T-helper 2 cell treated with Interferon-gamma antibody and Interleukin-4, amounts not matched to agents 5 μg/mL and 100 μg/mL, for 36 hours (primary cell): ENCODE results near the gene EHD1.
"Not testable (repeated sequence)": the region's sequence is repeated elsewhere in the genome, so short reads cannot be mapped to it uniquely, and the experiment has no call there.

Experiments used
- DNase-seq: peaks from one replicate; pipeline ENCODE4 v3.0.0; 2021; ENCODE audit warnings: low spot score
- H3K27ac Mint-ChIP-seq: one replicate; pipeline ENCODE4 v1.8.0; 2021; ENCODE audit warnings: mild to moderate bottlenecking, mixed read lengths
- H3K27me3 Mint-ChIP-seq: one replicate; pipeline ENCODE4 v1.8.0; 2021; ENCODE audit warnings: low read depth, mixed read lengths
- H3K36me3 Mint-ChIP-seq: one replicate; pipeline ENCODE4 v1.8.0; 2021; ENCODE audit warnings: low read depth, mixed read lengths
- H3K4me1 Mint-ChIP-seq: one replicate; pipeline ENCODE4 v1.8.0; 2021; ENCODE audit warnings: low read depth, mixed read lengths
- H3K4me3 Mint-ChIP-seq: one replicate; pipeline ENCODE4 v1.8.0; 2022; ENCODE audit warnings: mild to moderate bottlenecking, moderate library complexity, mixed read lengths
- H3K9me3 Mint-ChIP-seq: one replicate; pipeline ENCODE4 v1.8.0; 2021; ENCODE audit warnings: mixed read lengths

Gene EHD1

DNA sequence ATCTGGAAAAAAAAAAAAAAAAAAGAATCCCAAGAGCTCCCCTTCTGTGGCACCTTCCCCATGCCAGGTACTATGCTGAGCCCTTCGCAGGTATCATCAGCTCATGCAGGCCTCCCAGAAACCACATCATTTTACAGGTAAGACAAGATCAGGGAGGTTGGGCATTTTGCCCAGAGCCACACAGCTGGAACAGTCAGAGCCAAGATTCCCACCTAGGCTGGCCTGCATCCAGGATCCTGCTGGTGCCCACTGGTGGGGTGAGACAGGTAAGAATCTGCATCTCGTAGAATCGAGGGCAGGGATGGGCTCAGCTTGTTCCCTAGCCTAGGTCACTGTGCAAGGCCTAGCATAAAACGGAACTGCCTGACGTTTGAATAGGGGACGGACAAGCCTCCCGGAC is 52.4 kb downstream of the EHD1 start:
- H3K27me3 Mint-ChIP-seq, result no peaks in the 10 kb centered on the region
- no peaks in the 10 kb centered on the region for H3K9me3 Mint-ChIP-seq
- no peak overlapping the region for H3K4me3 Mint-ChIP-seq
- DNase-seq, result no peak
- H3K4me1 Mint-ChIP-seq, result no peaks in the 10 kb centered on the region
- no peaks in the 10 kb centered on the region for H3K36me3 Mint-ChIP-seq
- H3K27ac Mint-ChIP-seq, result no peak overlapping the region

DNA sequence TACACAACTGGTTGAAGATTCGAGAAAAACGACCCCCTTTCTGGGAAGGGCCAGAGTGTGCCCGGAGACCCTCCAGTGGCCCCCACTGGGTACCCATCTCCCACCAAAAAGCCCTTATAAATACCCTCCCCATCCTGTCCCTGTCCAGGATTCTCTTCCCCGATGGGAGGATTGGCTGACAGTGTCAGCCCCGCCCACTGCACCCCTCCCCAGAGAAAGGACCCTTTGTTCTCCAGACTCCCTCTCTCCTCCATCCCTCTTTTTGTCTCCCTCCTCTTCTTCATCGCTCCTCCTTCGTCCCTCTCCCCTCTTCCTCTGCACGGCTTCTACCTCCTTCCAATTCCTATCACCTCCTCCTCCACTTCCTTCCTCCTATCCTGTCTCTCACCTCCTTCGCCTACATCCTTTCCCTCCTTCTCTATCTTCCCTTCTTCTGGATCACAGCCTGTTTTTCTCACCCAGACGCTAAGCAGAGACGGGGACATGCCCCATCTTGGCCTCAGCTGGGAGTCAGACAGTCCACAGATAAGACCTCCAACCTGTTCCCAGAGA is 54.8 kb downstream of the EHD1 start:
- no peaks in the 10 kb centered on the region for H3K36me3 Mint-ChIP-seq
- no peak overlapping the region for H3K4me3 Mint-ChIP-seq
- no peaks in the 10 kb centered on the region for H3K27me3 Mint-ChIP-seq

DNA sequence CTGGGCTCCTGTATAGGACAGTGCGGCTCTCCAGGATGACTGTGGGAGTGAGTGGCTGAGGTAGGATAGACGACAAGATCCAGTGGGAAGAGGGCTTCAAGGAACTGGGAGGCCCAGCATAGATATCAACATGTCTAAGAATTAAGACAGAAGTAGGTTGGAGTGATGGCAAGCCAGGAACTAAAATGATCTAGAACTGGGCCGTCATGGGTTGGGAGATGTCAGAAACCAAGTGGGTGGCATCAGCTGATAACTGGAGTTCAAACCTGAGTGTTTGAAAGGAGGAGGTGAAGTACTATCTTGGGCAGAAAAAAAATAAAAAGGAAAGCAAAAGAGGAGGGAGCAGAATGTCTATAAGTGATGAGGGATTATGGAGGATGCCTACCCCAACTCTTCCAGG is 60.9 kb downstream of the EHD1 start:
- no peaks in the 10 kb centered on the region for H3K36me3 Mint-ChIP-seq
- H3K4me3 Mint-ChIP-seq, result no peak overlapping the region
- H3K27ac Mint-ChIP-seq, result no peak overlapping the region
- H3K9me3 Mint-ChIP-seq, result no peaks in the 10 kb centered on the region
- H3K27me3 Mint-ChIP-seq, result peaks cover 2% of the 10 kb centered on the region
- H3K4me1 Mint-ChIP-seq, result no peaks in the 10 kb centered on the region
- no peak for DNase-seq

More for the DNA sequence above, 54.8 kb downstream of the EHD1 start:
- H3K4me1 Mint-ChIP-seq, result no peaks in the 10 kb centered on the region
- H3K27ac Mint-ChIP-seq, result no peak overlapping the region
- no peak for DNase-seq
- no peaks in the 10 kb centered on the region for H3K9me3 Mint-ChIP-seq

DNA sequence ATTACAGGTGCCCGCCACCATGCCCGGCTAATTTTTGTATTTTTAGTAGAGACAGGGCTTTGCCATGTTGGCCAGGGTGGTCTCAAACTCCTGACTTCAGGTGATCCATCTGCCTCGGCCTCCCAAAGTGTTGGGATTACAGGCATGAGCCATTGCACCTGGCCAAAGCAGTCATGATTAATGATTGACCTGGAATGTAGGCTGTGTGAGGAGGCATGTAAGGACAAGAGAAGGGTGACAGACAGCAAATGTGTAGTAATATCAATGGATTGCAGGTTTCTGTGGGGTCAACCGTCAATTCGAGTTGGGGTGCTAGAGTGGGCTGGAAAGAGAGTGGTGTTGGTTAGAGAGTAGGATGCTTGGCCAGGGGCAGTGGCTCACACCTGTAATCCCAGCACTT is 63.0 kb downstream of the EHD1 start:
- H3K4me3 Mint-ChIP-seq, H3K36me3 Mint-ChIP-seq, DNase-seq, H3K4me1 Mint-ChIP-seq, H3K27me3 Mint-ChIP-seq, H3K9me3 Mint-ChIP-seq, H3K27ac Mint-ChIP-seq: not testable (repeated sequence)

DNA sequence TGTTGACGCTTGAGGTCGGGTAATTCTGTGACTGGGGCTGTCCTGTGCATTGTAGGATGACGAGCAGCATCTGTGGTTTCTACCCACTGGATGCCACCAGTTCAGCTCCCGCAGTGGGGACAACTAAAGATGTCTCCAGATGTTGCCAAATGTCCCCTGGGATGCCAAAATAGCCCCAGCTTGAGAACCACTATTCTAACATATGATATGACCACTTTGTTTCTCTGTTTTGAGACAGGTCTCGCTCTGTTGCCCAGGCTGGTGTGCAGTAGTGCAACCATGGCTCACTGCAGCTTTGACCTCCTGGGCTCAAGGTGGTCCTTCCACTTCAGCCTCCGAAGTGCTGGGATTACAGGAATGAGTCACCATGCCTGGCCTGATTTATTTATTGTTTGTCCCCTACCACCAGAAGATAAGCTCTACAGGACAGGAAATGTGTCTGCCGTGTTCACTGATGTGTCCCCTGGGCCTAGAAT is 63.7 kb downstream of the EHD1 start:
- Mint-ChIP-seq H3K4me3 (no peak overlapping the region), H3K4me1 (peaks cover 4% of the 10 kb centered on the region), H3K27me3 (peaks cover 2% of the 10 kb centered on the region), H3K9me3 (no peaks in the 10 kb centered on the region), H3K27ac (no peak overlapping the region), H3K36me3 (no peaks in the 10 kb centered on the region)
- no peak for DNase-seq

DNA sequence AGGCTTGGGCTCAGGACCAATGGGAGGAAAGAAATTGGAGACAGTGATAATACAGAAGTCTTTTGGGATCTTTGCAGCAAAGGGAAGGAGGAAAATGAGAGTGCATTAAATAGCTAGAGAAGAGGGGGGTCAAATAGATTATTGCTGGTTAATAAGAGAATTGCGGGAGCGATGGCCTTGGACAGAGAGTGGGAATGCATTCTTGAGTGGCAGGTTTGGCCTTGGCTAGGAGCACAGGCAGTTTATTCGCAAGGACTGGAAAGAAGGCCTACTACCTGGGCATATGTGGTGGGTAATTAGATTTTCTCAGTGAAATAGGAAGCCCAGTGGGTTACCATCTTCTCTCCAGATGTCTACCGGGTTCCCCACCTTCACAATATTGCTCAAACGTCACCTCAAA is 64.6 kb downstream of the EHD1 start:
- H3K4me3 Mint-ChIP-seq, result no peak overlapping the region
- peaks cover 10% of the 10 kb centered on the region for H3K4me1 Mint-ChIP-seq
- H3K27me3 Mint-ChIP-seq, result peaks cover 2% of the 10 kb centered on the region
- DNase-seq, result no peak
- no peaks in the 10 kb centered on the region for H3K36me3 Mint-ChIP-seq
- no peaks in the 10 kb centered on the region for H3K9me3 Mint-ChIP-seq
- no peak overlapping the region for H3K27ac Mint-ChIP-seq

DNA sequence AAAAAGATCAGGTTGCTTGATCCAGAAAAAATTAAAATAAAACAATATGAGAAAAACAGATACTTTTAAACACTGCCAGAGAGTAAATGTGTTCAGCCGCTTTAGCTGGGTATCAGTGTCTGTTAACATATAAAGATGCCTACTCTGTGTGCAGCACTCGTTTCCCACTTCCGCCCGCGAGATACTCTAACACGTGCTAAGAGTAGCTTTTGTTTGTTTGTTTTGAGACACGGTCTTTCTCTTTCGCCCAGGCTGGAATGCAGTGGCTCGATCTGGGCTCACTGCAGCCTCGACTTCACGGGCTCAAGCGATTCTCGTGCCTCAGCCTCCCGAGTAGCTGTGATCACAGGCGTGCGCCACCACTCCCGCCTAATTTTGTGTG is 67.5 kb downstream of the EHD1 start:
- Mint-ChIP-seq H3K27me3 (peaks cover 2% of the 10 kb centered on the region), H3K27ac (peak overlapping the region; percentile 88), H3K36me3 (peaks cover 12% of the 10 kb centered on the region), H3K4me3 (peak overlapping the region; percentile 94), H3K4me1 (peaks cover 14% of the 10 kb centered on the region), H3K9me3 (no peaks in the 10 kb centered on the region)
- DNase-seq, result no peak

DNA sequence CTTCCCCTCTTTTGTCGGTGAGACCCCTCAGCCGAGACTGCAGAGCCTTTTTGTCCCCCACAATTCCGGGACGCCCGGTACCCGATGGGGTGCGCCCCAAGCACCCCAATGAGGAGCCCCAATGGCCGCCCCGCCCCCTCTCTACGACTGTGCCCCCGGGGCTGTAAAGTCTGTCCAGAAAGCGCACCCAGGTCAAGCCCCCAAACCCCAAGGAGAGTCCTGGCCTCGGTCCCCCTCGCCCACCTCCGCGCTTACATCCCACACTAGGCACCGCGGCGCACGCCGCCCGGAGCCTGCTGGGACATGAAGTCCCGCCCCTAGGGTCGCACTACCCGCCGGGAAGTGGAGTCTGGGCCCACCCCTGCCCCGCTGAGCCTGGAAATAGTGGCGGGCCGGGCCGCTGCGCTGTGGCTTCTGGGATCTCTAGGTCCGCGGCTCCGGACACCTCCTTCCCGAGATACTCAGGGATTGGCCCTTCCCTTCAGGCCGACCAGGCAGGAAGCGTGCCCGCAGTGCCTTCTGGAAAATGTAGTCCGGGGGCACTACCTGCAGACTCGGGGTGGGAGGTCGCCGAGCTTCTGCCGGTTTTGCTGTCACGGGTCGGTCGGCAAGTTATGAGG is 68.0 kb downstream of the EHD1 start, which contains the start of gene MEN1:
TSS of gene MEN1 (minus strand) at position 281 of the 620 bp plus-strand sequence. CDS start 442 bp downstream, outside the sequence.
- H3K4me1 Mint-ChIP-seq, result peaks cover 14% of the 10 kb centered on the region
- peak; percentile 85 for DNase-seq
- peaks cover 17% of the 10 kb centered on the region for H3K36me3 Mint-ChIP-seq

DNA sequence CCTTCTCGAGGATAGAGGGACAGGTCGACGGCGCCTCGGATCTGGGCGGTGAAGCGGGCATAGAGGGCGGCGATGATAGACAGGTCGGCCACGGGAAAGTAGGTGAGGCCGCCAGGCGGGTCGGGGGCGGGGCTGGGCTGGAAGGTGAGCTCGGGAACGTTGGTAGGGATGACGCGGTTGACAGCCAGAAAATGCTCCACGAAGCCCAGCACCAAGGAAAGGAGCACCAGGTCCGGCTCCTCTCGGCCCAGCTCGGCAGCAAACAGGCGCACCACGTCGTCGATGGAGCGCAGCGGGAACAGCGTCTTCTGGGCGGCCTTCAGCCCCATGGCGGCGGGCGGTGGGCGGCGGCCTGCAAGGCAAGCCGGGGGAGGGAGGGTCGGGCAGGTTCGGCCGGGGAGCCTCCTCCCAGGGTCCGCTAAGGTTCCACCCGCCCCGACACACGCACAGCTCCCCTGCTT is 68.6 kb downstream of the EHD1 start:
- Mint-ChIP-seq H3K27me3 (no peaks in the 10 kb centered on the region), H3K36me3 (peaks cover 17% of the 10 kb centered on the region), H3K9me3 (no peaks in the 10 kb centered on the region), H3K4me3 (peak overlapping the region; percentile 94), H3K27ac (peak overlapping the region; percentile 69), H3K4me1 (peaks cover 14% of the 10 kb centered on the region)
- no peak for DNase-seq

More for the DNA sequence above, 68.0 kb downstream of the EHD1 start, which contains the start of gene MEN1:
- Mint-ChIP-seq H3K4me3 (peak within 1 kb of the TSS; percentile 94), H3K27ac (peak within 1 kb of the TSS; percentile 88), H3K27me3 (no peaks in the 10 kb centered on the region), H3K9me3 (no peaks in the 10 kb centered on the region)

DNA sequence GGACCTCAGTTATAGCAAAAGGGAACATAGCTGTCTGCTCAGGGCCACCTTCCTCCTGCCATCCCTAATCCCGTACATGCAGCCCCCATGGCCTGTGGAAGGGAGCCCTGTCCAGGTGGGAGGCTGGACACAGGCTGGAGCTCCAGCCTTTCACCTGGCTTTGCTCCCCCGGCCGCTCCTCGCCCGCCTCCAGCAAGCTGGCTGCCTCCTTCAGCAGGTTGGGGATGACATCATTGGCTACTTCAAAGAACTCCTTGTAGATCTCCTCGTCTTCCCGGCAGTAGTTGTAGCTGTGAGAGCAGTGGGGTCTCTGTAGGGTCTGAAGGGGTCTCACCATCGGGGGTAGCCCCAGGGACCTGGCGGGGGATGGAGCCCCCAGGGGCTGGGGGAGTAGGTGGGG is 72.9 kb downstream of the EHD1 start:
- Mint-ChIP-seq H3K36me3 (peaks cover 19% of the 10 kb centered on the region), H3K4me3 (no peak overlapping the region), H3K27ac (no peak overlapping the region), H3K9me3 (no peaks in the 10 kb centered on the region), H3K27me3 (no peaks in the 10 kb centered on the region), H3K4me1 (peaks cover 23% of the 10 kb centered on the region)
- DNase-seq, result no peak

DNA sequence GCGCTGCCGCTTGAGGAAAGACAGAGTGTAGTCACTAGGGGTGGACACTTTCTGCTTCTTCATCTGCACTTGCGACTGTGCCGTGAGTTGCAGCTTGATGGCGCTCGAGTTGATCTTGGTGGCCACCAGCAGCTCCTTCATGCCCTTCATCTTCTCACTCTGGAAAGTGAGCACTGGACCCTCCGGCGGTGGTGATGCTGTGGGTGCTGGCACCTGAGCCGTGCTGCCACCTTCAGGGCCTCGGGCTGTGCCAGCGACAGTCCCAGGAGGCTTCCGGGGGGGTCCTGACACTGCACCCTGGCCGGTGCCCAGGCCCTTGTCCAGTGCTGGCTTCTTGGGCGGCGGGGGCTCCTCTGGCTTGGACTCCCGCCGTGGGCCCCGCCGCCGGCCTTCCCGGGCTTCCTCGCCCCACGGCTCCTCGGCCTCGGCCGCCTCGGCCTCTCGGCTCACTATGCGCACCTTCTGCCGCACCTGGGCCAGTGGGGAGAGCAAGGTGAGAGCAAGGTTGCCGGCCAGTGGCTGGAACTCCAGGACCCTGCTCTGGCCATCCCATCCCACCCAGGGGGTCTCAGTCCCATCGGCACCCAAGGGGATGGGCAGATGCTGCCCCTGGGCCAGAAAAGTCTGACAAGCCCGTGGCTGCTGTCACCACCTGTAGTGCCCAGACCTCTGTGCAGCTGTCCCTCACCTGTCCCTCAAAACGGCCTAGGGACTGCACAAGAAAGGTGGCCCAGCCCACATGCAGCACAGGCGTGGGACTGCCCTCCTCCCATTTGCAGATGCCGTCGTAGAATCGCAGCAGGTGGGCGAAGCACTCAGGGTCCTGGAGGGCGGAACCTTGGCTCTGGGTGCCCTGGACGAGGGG is 73.8 kb downstream of the EHD1 start:
- Mint-ChIP-seq H3K4me1 (peaks cover 21% of the 10 kb centered on the region), H3K27ac (no peak overlapping the region), H3K36me3 (peaks cover 21% of the 10 kb centered on the region), H3K27me3 (no peaks in the 10 kb centered on the region), H3K4me3 (peak overlapping the region; percentile 91), H3K9me3 (no peaks in the 10 kb centered on the region)
- no peak for DNase-seq

DNA sequence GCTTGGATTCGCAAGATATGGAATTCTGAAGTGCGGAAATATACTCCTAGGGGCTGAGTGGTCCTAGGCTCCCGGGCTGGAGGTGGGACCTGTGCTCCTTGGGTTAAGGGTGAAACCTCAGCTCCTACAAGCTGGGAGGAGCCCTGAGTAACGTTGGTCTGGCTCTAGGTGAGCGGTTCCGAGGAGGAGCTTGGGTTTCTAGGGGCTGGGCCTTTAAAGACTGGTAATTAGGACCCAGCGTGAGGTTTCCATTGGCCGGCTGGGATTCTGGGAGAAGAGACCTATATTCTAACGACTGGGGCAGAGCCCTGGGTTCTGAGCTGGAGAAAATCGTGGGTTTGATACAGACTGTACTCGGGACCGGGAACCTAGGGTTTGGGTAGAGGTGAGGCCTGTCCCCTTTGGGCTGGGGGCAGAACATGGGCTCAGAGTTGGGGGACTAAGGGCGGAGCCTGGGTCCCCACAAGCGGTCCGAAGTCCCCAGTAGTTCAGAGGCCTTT is 74.5 kb downstream of the EHD1 start:
- Mint-ChIP-seq H3K27ac (peak overlapping the region; percentile 82), H3K4me3 (peak overlapping the region; percentile 91), H3K9me3 (no peaks in the 10 kb centered on the region), H3K36me3 (peaks cover 24% of the 10 kb centered on the region), H3K27me3 (no peaks in the 10 kb centered on the region), H3K4me1 (peaks cover 16% of the 10 kb centered on the region)
- no peak for DNase-seq

DNA sequence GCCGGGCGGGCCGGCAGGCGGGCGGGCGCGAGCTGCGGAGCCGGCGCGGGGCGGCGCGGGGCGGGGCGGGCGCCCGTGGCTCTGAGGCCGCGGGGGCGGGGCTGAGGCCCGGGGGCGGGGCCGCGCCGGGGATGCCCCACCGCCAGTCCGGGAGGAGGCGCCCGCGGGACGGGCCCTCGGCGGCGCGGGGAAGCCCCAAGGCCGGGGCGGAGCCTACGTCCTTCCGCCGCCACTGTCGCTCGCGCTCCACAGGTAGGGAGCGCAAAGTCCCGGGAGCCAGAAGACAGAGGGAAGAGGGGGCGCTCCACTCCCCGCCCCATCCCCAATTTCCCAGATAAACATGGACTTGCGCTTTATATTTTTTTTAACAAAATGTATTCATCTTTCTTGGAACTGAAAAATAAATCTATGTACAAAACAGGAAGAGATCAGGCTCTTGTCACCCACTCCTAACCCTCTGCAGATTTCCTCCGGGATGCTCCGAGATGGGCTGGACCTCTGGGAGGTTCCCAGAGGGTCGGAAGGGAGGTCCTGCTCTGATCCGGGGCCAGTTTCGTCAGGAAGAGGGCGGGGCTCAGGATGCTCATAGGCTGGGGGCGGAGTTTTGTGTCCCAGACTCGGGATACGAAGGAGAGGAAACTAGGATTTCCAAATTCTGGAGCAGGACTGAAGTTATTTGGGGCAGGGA is 75.1 kb downstream of the EHD1 start, which contains the start of gene MAP4K2:
TSS of gene MAP4K2 (minus strand) at position 57 of the 688 bp plus-strand sequence. CDS start 65 bp downstream, outside the sequence.
- H3K4me3 Mint-ChIP-seq, result peak within 1 kb of the TSS; percentile 91

More for the DNA sequence above, 75.1 kb downstream of the EHD1 start, which contains the start of gene MAP4K2:
- H3K9me3 Mint-ChIP-seq, result no peaks in the 10 kb centered on the region
- peaks cover 15% of the 10 kb centered on the region for H3K4me1 Mint-ChIP-seq
- H3K27me3 Mint-ChIP-seq, result no peaks in the 10 kb centered on the region
- peak; percentile 89 for DNase-seq
- peaks cover 26% of the 10 kb centered on the region for H3K36me3 Mint-ChIP-seq
- peak within 1 kb of the TSS; percentile 82 for H3K27ac Mint-ChIP-seq
